ENCODE data around the gene NFE2. TPM values are rescaled to one million over a fixed set of nuclear protein-coding genes. Genes with fewer than 3 reads are reported as not detected.

The NFE2 gene
- total and polyA plus RNA-seq, 2 of the 8 experiments (the other 6 are each of a cell fraction or from before 2014, with no cell fraction given): 2.0 to 6.1 TPM

DNA sequence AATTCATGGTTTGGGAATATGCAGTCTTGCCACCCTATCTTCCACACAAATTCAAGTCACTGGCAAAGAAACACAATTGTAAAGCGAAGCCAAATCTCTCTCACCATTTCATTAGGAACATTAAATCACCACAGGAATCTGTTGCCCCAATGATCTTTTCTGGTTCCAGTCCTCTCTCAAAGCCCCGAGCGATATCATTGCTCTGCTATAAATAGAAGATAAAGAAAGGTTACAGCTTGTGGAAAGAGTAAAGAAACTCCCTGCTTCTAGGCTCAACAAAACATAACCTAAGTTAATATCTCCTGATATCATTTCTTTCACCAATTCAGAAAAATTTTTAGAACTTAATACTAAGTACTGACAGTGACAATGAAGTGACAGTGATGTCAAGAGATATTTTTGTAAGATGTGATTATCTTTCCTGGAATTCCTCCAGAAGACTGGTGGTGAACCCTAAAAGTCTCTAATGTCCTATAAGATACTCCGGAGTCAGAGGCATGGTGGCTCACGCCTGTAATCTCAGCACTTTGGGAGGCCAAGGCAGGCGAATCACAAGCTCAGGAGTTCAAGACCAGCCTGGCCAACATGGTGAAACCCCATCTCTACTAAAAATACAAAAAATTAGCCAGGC lies 54.7 kb downstream of the NFE2 start:
- H4K8ac ChIP-seq (ENCODE audit: extremely low read depth, insufficient read depth, low read length): no peak overlapping the region
- no peak overlapping the region for H2BK20ac ChIP-seq (ENCODE audit: low read length)
- H3K79me2 ChIP-seq (ENCODE audit: control insufficient read depth in 1 of 2, insufficient read depth in 2 of 2, low read length in 2 of 2): no peaks in the 10 kb centered on the region; a peak in 1 of 4 replicates
- no peaks in the 10 kb centered on the region for H3K27me3 ChIP-seq (replicated peaks in 1 of 4; ENCODE audit: control insufficient read depth in 3 of 4, extremely low read depth in 1 of 4, insufficient read depth in 3 of 4, low read length in 3 of 4)
- CTCF ChIA-PET (ENCODE audit: partially characterized antibody): interaction anchor here (0.9 to 2.3 kb wide), 4 partner anchors 13 to 133 kb away, joined by 3 to 9 read pairs (median 3); no protein-coding TSS in a partner anchor
- no peak for FAIRE-seq
- no peak overlapping the region for H2BK5ac ChIP-seq (ENCODE audit: low read depth, low read length)
- no peak overlapping the region for H3K56ac ChIP-seq (replicated peaks; ENCODE audit: insufficient read length, low read depth, low read length)
- 90% methylated on average over 6 of the region's 6 CpGs; no CpG with 5 or more reads in 1 of the 2 experiments for WGBS, 2 experiments (ENCODE audit: extremely low coverage in 1 of 2, insufficient coverage in 1 of 2, insufficient read length in 1 of 2, insufficient replicate concordance in 2 of 2, low coverage in 1 of 2, low lambda C conversion rate in 2 of 2, missing lambda C conversion rate in 1 of 2)
- no peak overlapping the region for H3K27ac ChIP-seq (ENCODE audit: low read depth, low read length)
- POLR2A ChIA-PET (ENCODE audit: partially characterized antibody): interaction anchor here (0.9 to 44.8 kb wide), 4 partner anchors 9 to 44 kb away, joined by 5 to 1006 read pairs (median 374); partner anchors contain the start of genes CBX5 and HNRNPA1
- H4K91ac ChIP-seq (replicated peaks; ENCODE audit: insufficient read length, low read length): no peak overlapping the region
- no peak overlapping the region for H3K4ac ChIP-seq (replicated peaks; ENCODE audit: insufficient read length, low read depth, low read length)
- H2BK12ac ChIP-seq (ENCODE audit: low read depth, low read length): no peak overlapping the region
- no peak overlapping the region for H4K5ac ChIP-seq (ENCODE audit: insufficient read length, low read depth, low read length)
- no peaks in the 10 kb centered on the region for H3K23me2 ChIP-seq (ENCODE audit: low read depth, low read length)
- no peak overlapping the region for H2BK120ac ChIP-seq (replicated peaks; ENCODE audit: low read depth, low read length)
- H3K9ac ChIP-seq (replicated peaks in 1 of 4; ENCODE audit: extremely low read depth in 1 of 4, low read depth in 3 of 4, low read length in 3 of 4): no peak overlapping the region
- no peaks in the 10 kb centered on the region for H3K9me3 ChIP-seq (ENCODE audit: insufficient read depth in 2 of 2, low read depth in 1 of 2, low read length in 1 of 2)
- no peak overlapping the region for H3K23ac ChIP-seq (ENCODE audit: insufficient read length)
- DNase-seq (ENCODE audit: low read depth in 1 of 2, low spot score in 2 of 2): no peak
- no peak overlapping the region for H3K18ac ChIP-seq (ENCODE audit: extremely low read depth, low read length)
- H2AFZ ChIP-seq (ENCODE audit: low read length): no peak overlapping the region
- H3K36me3 ChIP-seq (ENCODE audit: control insufficient read depth in 2 of 4, insufficient read depth in 4 of 4, low read length in 3 of 4): peaks cover 15 to 67% (median 39%) of the 10 kb centered on the region in 4 experiments
- H3K4me2 ChIP-seq (ENCODE audit: insufficient read depth in 1 of 2, low read depth in 2 of 2, low read length in 2 of 2): no peak overlapping the region
- no peak overlapping the region for H2AK5ac ChIP-seq (ENCODE audit: low read depth, low read length)
- H3K14ac ChIP-seq (ENCODE audit: insufficient read length): no peak overlapping the region
- H3K79me1 ChIP-seq (ENCODE audit: low read depth, low read length): no peaks in the 10 kb centered on the region; the same call in 1 of the 2 replicates
- peaks cover 1 to 5% of the 10 kb centered on the region in 2 experiments for H4K20me1 ChIP-seq (replicated peaks in 1 of 2; ENCODE audit: control insufficient read depth in 1 of 2, insufficient read depth in 2 of 2, low read length in 2 of 2)
- TF ChIP-seq POU5F1 (IDR thresholded peaks at IDR 0.05; ENCODE audit: low read depth, low read length) (no peak), TAF7 (optimal IDR thresholded peaks at IDR 0.05; ENCODE audit: borderline replicate concordance, low read depth, low read length) (no peak), EP300 (IDR thresholded peaks at IDR 0.05; ENCODE audit: borderline replicate concordance in 1 of 2, low read depth in 2 of 2, low read length in 2 of 2) (no peak), SUZ12 (IDR thresholded peaks at IDR 0.05; ENCODE audit: low read length) (no peak), CHD1 (IDR thresholded peaks at IDR 0.05; ENCODE audit: low read depth, low read length) (no peak), EGR1 (IDR thresholded peaks at IDR 0.05; ENCODE audit: borderline replicate concordance, low read depth, low read length) (no peak), TAF1 (IDR thresholded peaks at IDR 0.05; ENCODE audit: low read depth, low read length) (no peak), TCF12 (IDR thresholded peaks at IDR 0.05; ENCODE audit: low read depth, low read length) (no peak), CREB1 (IDR thresholded peaks at IDR 0.05) (no peak)
- TF ChIP-seq, protein P1, sequence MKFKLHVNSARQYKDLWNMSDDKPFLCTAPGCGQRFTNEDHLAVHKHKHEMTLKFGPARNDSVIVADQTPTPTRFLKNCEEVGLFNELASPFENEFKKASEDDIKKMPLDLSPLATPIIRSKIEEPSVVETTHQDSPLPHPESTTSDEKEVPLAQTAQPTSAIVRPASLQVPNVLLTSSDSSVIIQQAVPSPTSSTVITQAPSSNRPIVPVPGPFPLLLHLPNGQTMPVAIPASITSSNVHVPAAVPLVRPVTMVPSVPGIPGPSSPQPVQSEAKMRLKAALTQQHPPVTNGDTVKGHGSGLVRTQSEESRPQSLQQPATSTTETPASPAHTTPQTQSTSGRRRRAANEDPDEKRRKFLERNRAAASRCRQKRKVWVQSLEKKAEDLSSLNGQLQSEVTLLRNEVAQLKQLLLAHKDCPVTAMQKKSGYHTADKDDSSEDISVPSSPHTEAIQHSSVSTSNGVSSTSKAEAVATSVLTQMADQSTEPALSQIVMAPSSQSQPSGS (IDR thresholded peaks at IDR 0.05; ENCODE audit: low read length): no peak
- TF ChIP-seq, protein P2, sequence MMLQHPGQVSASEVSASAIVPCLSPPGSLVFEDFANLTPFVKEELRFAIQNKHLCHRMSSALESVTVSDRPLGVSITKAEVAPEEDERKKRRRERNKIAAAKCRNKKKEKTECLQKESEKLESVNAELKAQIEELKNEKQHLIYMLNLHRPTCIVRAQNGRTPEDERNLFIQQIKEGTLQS (IDR thresholded peaks at IDR 0.05; ENCODE audit: insufficient read depth, low read depth, low read length): no peak
- H2BK15ac ChIP-seq (ENCODE audit: low read length): no peak overlapping the region
- no peak overlapping the region for H3K4me3 ChIP-seq (ENCODE audit: extremely low read depth in 1 of 4, insufficient read depth in 2 of 4, low read depth in 3 of 4, low read length in 4 of 4)
- H3K4me1 ChIP-seq (replicated peaks in 1 of 4; ENCODE audit: control insufficient read depth in 3 of 4, insufficient read depth in 4 of 4, low read length in 3 of 4): no peaks in the 10 kb centered on the region

All from H1 (cell line).